Lung (tissue), 16 donors: ENCODE measurements around the gene CHST13. TPM values are rescaled to one million over a fixed set of nuclear protein-coding genes. Genes with fewer than 3 reads are reported as not detected.

ENCODE experiments used
- ATAC-seq: fragments of 200-7000 bp; cut with Tn5 transposase; one replicate; pipeline ENCODE4 v1.9.1; 2020; ENCODE audit warnings: moderate number of reproducible peaks; ENCODE audit not compliant: insufficient read depth, low FRiP score
- DNase-seq, 3 donors: peaks; one replicate each; pipeline ENCODE4 v3.0.0-alpha.2; 2013 to 2017
- H3K27ac ChIP-seq, 2 donors: one replicate each; pipeline ENCODE4 v1.5.1; 2013; ENCODE audit warnings: mild to moderate bottlenecking in 2 of 2, moderate library complexity in 2 of 2, control low read depth in 1 of 2, inconsistent platforms in 1 of 2, low read depth in 1 of 2, low read length in 1 of 2
- H3K27me3 ChIP-seq, 3 donors: one replicate each; pipeline ENCODE4 v1.5.1; 2013; ENCODE audit warnings: low read length in 2 of 3; ENCODE audit not compliant: control insufficient read depth in 3 of 3, insufficient read depth in 3 of 3
- H3K36me3 ChIP-seq, 4 donors: one replicate each; pipeline ENCODE4 v1.5.1; 2013; ENCODE audit warnings: low read length in 4 of 4, mild to moderate bottlenecking in 1 of 4, moderate library complexity in 1 of 4; ENCODE audit not compliant: control insufficient read depth in 4 of 4, insufficient read depth in 4 of 4
- H3K4me1 ChIP-seq, 5 donors: one replicate each; pipeline ENCODE4 v1.5.1; 2013; ENCODE audit warnings: low read length in 5 of 5, mild to moderate bottlenecking in 2 of 5, moderate library complexity in 1 of 5; ENCODE audit not compliant: control insufficient read depth in 5 of 5, insufficient read depth in 5 of 5
- H3K4me3 ChIP-seq: one replicate; pipeline ENCODE4 v1.5.1; 2013; ENCODE audit warnings: mild to moderate bottlenecking, control low read depth, moderate library complexity
- H3K9ac ChIP-seq, 2 donors: one replicate each; pipeline ENCODE4 v1.5.1; 2013; ENCODE audit warnings: low read length in 2 of 2, control low read depth in 1 of 2; ENCODE audit not compliant: insufficient read depth in 1 of 2
- H3K9me3 ChIP-seq, 4 donors: one replicate each; pipeline ENCODE4 v1.5.1; 2013; ENCODE audit warnings: low read length in 3 of 4, mild to moderate bottlenecking in 1 of 4, moderate library complexity in 1 of 4; ENCODE audit not compliant: control insufficient read depth in 4 of 4, insufficient read depth in 3 of 4
- CTCF ChIP-seq: IDR thresholded peaks from 2 replicates; pipeline ENCODE4 v1.5.1; 2012; ENCODE audit warnings: mild to moderate bottlenecking; ENCODE audit errors: control extremely low read depth, extremely low read depth
- WGBS, 2 donors: extraction: QIAGEN DNeasy Blood & Tissue Kit; methylation state at CpG; one replicate each; pipeline ENCODE4 v1.1.7; 2013; 5-methylcytosine and 5-hydroxymethylcytosine counted together
- long read RNA-seq, 5 donors: transcript quantifications; one replicate each; lab custom pipeline, GENCODE V29; 2026
- polyA plus RNA-seq, 2 donors: library from polyadenylated mRNA; stranded (reverse); fragments of 200-250 nt; gene quantifications; one replicate each; pipeline ENCODE4 v1.2.1, GENCODE V29; 2013
- total RNA-seq, 2 donors: library from RNA; depleted of rRNA in 1 of 2; stranded (reverse); fragments of >200 nt in 1 of 2; gene quantifications; one replicate each; pipeline ENCODE4 v1.2.1, GENCODE V29; 2014 to 2021
- donor health status: control.
- donor health status: control.
- donor health status: Bipolar disorder and iron deficiency.
- donor health status: healthy.
- donor health status: DM: yes; HTN: yes; CAD: no.

The CHST13 gene
- total RNA-seq (1 to 10 TPM in 1 of 2 donors, under 1 TPM in 1; 0.74 to 2.7 TPM), polyA plus RNA-seq (1 to 10 TPM in 1 of 2 donors, under 1 TPM in 1; 0.51 to 3.6 TPM)
- long read RNA-seq, donor 1, result 0 reads
- long read RNA-seq, donor 2, result 0 reads
- long read RNA-seq, donor 3, result 0 reads
- long read RNA-seq, donor 4, result 0 reads
- long read RNA-seq, donor 5, result 0 reads

- ATAC-seq, result peak; percentile 48
- DNase-seq, result peak; percentile 40 to 61 (median 43)
- H3K27ac ChIP-seq, result no peak within 1 kb of the TSS
- no peak within 1 kb of the TSS for H3K4me3 ChIP-seq
- H3K9ac ChIP-seq, result no peak within 1 kb of the TSS
- H3K27me3 ChIP-seq, result peaks cover 0 to 24% (median 12%) of the 10 kb centered on the region in 3 donors
- H3K36me3 ChIP-seq, result no peaks in the 10 kb centered on the region
- TF ChIP-seq CTCF, result no peak
- H3K4me1 ChIP-seq, result peaks cover 0 to 5% (median 0%) of the 10 kb centered on the region in 5 donors
- no peaks in the 10 kb centered on the region for H3K9me3 ChIP-seq
- WGBS, 2 donors, result 6 to 11% methylated on average over 37 to 56 of the region's 56 CpGs
Observed at GRCh38 chr3:126523745-126524428, at the start of gene CHST13. Gene CHST13 (plus strand): TSS chr3:126524155. CDS start chr3:126524333, 178 bp downstream.

- H3K36me3 ChIP-seq, result peaks cover 4 to 24% (median 13%) of the 10 kb centered on the region in 4 donors
- peak overlapping the region; percentile 66 for H3K4me3 ChIP-seq
- H3K27ac ChIP-seq, result peak overlapping the region; percentile 85 to 98
- H3K4me1 ChIP-seq, result peaks cover 18 to 35% (median 21%) of the 10 kb centered on the region in 5 donors
- peak overlapping the region; percentile 8 to 85 for H3K9ac ChIP-seq
- no peaks in the 10 kb centered on the region for H3K27me3 ChIP-seq
- no peak for ATAC-seq
- DNase-seq, result peak; percentile 40 to 50 (median 45)
- no peak for TF ChIP-seq CTCF
- no peaks in the 10 kb centered on the region for H3K9me3 ChIP-seq
- 7 to 9% methylated on average over 70 to 72 of the region's 72 CpGs for WGBS, 2 donors
Observed at GRCh38 chr3:126474498-126475412, 49.2 kb upstream of the CHST13 start.

- ATAC-seq, result peak; percentile 84
- Histone ChIP-seq H3K27ac (peak within 1 kb of the TSS; percentile 85 to 98), H3K27me3 (no peaks in the 10 kb centered on the region), H3K9me3 (no peaks in the 10 kb centered on the region), H3K9ac (peak within 1 kb of the TSS; percentile 8 to 92), H3K36me3 (peaks cover 3 to 17% (median 6%) of the 10 kb centered on the region in 4 donors), H3K4me1 (peaks cover 18 to 35% (median 19%) of the 10 kb centered on the region in 5 donors), H3K4me3 (peak within 1 kb of the TSS; percentile 66)
- 0 to 1% methylated on average over 14 to 112 of the region's 112 CpGs for WGBS, 2 donors
- peak; percentile 13 for TF ChIP-seq CTCF
- DNase-seq, result peak; percentile 94 to 98 (median 95)
Observed at GRCh38 chr3:126475413-126476114, 48.4 kb upstream of the CHST13 start, which contains the start of gene ZXDC. Gene ZXDC (minus strand): TSS chr3:126475891. CDS start chr3:126475865, 26 bp downstream.
